ENCODE measurements around the gene NRIP1.
"Not testable (repeated sequence)": the region's sequence is repeated elsewhere in the genome, so short reads cannot be mapped to it uniquely, and the experiment has no call there.

The NRIP1 gene

DNA sequence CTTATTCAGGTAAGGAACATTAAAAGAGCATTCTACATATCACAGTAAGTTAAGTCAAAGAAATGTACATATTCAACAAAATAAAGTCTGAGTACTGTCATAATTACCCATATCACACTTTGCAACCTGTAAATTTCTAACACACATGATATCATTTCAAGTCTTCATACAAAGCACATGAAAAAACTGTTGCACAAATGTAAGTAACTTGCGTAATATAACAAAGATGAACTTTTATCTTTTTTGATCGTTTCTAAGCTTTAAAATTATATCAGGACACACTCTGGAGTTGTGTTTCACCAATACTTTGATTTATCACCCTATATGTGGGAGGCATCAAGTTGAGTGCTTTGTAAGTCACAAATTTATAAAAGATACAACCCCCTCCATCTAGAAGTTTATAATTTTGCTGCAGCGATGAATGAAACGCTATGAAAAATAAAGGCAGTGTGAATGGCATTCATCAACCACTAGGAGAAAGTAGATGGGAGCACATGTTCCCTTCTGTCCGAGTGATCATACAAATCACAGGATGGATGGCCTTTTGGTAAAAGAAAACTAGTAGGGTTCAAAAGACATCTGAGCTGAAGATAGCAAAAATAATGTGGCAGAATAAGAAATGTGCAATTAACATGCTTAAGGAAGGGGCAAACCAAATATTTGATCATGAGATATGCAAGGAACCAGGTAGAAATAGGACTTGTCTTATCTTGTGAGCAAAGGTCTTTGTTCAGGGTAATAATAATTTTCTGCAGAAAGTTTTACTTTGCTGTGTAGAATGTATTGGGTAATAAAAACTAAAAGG, 27.5 kb downstream of the NRIP1 start:
- DNase-seq (ENCODE audit: low spot score): no peak

DNA sequence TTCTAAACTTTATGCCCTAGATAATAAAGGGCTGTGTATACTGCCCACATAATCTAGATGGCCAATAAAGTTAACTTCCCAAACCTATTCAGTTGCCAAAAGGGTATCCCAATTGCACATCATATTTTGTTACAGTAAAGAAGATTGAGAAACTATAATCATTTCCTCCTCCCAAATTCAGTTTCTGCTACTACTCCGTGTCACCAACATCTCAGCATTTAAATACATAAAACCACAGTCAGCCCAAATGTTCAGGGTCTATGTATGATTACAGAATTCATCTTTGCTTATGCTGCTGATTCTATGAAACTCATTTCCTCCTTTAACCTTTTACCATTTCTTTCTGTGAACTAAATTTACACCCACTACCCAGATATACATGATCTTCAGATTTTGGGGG, 28.6 kb downstream of the NRIP1 start:
- DNase-seq (ENCODE audit: low spot score): no peak

DNA sequence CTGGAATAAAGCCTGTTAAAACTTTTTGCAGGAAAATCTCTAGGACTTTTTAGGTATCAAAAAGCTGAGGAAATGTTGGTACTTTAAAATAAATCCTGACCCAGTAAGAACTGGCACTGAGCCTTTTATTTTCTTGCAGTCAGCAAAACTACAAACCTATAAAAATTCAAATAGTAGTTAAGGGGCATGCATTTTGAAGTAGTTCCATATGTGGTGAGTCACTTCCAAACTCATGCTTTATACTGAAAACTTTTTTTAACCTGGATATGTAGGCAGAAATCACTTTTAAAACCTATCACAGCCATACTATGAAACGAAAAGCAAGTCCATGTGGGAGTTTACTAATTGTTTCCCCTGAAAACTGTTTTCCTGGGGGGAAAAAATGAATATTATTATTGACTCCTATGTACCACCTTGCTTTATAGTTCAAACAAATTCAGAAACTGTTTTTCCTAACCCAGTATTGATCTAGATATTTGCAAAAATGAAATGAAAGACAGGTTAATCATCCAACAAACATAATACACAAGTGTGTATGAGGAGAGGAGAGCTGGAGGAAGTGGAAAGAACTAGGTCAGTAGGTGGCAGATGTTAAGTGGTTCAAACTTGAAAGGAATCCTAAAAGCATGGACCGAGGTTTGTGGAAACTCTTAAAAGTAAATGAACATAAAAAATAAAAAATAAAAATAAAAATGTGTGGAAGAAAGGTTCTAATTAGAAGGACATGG, 30.5 kb downstream of the NRIP1 start:
- DNase-seq (ENCODE audit: low spot score): no peak

DNA sequence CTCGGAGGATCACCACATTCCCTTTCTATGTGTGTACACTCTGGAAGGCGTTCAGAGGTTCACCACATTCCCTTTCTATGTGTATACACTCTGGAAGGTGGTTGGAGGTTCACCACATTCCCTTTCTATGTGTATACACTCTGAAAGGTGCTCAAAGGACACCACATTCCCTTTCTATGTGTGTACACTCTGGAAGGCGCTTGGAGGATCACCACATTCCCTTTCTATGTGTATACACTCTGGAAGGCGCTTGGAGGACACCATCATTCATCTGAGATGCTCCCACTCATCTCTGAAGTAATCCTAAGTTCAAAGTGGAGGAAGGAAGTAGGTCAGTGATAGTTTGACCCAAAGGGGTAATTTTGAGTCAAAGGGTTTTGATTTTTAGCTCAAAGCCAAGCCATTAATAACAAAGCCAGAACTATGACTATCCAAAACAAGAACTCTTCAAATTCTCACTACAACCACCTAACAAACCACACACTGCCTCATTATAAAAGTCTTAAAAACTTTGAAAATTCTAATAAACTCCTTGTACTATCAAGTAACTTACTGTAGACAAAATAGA, 32.9 kb downstream of the NRIP1 start:
- DNase-seq (ENCODE audit: low spot score): no peak

DNA sequence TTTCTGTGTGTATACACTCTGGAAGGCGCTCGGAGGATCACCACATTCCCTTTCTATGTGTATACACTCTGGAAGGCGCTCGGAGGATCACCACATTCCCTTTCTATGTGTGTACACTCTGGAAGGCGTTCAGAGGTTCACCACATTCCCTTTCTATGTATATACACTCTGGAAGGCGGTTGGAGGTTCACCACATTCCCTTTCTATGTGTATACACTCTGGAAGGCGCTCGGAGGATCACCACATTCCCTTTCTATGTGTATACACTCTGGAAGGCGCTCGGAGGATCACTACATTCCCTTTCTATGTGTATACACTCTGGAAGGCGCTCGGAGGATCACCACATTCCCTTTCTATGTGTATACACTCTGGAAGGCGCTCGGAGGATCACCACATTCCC, 33.4 kb downstream of the NRIP1 start:
- not testable (repeated sequence) for DNase-seq (ENCODE audit: low spot score)

DNA sequence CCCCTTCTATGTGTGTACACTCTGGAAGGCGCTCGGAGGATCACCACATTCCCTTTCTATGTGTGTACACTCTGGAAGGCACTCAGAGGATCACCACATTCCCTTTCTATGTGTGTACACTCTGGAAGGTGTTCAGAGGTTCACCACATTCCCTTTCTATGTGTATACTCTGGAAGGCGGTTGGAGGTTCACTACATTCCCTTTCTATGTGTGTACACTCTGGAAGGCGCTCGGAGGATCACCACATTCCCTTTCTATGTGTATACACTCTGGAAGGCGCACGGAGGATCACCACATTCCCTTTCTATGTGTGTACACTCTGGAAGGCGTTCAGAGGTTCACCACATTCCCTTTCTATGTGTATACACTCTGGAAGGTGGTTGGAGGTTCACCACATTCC, 33.9 kb downstream of the NRIP1 start:
- DNase-seq (ENCODE audit: low spot score): not testable (repeated sequence)

DNA sequence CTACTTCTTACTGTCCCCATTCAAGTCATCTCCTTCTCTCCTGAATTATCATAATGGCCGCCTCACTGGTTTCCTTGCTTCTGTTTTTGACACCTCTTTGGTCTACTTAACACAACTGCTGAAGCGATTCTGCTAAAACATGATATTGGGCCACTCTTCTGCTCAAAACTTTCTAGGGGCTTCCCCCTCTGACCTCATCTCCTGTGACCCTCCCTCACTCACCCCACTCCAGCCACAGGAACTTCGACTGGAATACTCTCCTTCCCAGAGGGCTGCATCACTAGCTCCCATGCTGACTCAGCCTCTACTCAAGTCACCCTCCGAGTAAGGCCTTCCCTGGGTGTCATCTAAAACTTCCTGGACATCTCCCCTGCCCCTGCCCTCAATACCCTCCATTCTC, 35.7 kb downstream of the NRIP1 start:
- no peak for DNase-seq (ENCODE audit: low spot score)

DNA sequence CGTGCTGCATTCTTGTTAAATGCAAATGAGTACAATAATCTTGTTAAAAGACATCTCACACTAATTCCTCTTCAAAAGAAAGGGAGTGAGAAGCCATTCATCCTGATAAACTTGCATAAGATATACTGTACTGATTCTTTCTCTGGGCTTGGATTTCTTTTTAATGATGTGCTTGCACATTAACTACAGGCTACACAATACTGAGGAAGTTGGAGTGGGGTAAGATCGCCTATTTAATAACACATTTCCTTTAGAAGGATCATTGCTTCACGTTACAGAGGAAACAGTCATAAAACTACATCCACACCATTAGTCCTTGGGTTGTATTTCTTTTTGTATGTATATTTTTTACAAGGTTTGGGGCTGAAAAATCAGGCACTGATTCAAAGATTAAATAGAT, 36.6 kb downstream of the NRIP1 start:
- no peak for DNase-seq (ENCODE audit: low spot score)

DNA sequence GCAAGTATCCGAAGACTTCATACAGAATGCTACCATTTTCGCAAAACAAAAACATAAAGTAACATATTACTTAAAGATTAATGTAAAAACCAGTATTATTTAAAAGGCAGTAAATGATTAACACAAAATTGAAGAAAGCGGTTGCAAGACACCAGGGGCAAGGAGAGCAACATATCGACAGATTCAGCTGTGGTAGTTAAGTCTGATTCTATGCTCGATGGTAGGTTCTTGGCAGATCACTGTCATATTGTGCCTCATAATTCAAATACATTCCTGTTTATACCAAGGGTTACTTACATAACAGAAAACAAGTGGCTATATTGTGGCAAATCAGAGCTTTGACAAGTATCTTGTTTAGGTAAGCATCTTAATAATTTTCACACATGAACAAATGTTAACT, 37.7 kb downstream of the NRIP1 start:
- no peak for DNase-seq (ENCODE audit: low spot score)

DNA sequence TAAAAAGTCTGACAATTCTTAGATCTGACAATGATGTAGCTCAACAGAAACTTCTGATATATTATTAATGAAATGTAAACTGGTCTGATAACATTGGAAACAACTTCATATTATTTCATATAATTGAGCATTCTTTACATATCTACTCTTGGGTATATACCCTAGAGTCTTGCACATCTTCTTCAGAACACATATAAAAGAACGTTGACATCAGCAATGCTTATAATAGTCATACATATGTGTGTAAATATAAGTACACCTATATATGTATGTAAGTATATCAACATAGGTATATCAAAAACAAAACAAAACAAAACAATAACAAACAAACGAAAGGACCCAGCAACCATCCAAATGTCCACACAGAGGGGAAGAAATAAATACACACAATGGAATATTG, 38.4 kb downstream of the NRIP1 start:
- DNase-seq (ENCODE audit: low spot score): no peak

DNA sequence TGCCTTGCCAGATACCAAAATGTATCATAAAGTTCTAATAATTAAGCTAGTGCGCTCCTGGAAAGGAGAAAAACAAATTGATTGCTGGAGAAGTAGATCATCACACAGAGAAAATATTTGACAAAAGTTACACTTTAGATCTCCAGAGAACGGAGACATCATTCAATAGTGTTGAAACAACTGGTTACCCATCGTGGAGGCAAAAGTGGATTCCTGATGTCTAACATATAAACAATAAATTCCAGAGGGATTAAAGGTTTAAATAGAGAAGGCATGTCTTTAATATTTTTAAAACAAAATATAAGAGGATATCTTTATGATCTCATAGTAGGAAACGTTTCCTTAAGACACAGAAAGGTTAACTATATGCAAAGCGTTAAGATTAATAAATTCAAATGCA, 41.0 kb downstream of the NRIP1 start:
- no peak for DNase-seq (ENCODE audit: low spot score)

DNA sequence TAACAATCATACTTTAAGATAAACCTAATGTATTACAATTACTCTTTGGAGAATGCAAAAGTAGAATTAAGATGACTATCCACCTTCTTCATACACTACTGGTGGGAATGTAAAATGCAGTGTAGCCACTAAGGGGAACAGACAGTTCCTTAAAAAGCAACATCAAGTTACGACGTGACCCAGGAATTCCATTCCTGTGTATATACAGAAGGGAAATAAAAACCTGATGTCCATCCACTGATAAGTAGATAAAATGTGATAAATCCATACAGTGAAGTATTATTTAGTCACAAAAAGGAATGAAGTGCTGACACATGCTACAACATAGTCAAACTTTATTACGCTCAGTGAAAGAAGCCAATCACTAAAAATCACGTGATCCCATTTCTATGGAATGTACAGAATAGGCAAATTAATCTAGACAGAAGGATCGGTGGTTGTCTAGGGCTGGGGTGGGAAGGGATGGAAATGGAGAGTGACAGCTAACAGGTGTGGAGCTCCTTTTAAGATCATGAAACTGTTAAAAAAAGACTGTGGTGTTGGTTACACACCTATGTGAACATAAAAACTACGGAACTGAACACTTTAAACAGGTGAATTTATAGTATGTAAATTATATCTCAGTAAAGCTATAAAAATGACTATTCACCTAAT, 42.1 kb downstream of the NRIP1 start:
- DNase-seq (ENCODE audit: low spot score): no peak

DNA sequence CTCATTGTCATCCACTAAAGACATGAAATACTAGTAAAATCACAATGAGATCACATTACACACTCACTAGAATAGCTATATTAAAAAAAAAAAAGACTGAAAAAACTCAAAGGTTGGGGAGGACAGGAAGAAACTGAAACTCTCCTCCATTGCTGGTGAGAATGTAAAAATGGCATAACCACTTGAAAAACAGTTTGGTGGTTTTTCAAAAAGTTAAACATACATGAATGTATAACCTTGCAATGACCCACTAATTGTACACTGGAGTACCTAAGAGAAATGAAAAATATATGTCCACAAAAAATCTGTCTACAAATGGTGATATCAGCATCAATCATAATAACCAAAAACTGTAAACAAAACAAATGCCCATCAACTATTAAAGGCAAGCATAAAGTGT, 44.0 kb downstream of the NRIP1 start:
- DNase-seq (ENCODE audit: low spot score): no peak

DNA sequence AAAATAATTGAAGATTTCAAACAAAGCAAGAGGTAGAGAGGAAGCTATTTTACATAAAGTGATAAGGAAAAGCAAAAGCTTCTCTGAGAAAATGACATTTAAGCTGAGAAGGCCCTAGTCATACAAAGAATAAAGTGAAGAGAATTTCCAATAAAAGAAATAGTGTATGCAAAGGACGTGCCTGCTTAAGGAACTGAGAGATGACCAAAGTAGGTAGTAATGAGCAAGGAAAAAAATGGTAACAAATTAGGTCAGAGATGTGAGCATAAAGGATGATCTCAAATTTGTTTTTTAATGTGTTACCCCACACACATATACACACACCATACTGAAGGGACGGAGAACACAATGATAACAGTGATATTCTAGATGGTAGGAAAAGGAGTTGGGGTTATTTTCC, 46.4 kb downstream of the NRIP1 start:
- no peak for DNase-seq (ENCODE audit: low spot score)

DNA sequence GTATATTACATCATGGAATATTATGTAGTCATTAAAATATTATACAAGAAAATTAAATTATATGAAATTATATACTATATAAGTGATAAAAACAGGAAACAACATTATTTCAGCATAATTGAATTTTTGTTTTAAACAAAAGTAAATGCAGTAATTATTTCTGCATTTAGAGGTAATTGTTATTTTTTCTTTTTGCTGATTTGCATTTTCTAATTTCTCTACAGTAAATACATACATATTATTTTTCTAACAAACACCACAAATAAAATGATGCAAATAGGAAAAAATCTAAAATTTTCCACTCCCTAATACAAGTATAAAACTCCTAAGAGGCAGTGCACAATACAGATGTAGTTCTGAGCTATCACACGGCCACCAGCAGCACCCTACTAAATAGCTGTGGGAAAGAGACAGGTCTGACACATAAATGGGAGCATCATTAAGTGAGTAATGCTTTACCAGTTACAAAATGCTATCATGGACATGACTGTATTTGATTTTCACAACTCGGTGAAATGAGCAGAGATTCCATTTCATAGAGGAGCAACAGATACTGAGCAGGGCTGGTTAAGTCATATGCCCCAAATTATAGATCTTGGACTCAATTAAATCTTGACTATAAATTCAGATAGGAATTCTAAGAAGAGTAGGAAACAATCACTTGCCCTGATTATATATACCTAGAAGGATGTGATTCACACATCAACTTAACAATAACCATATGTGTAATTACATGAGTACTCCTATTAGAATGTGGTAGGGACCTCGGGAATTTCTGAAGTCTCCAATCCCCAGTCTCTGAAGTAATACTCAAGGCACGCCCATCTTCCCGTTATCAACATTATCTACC, 49.0 kb downstream of the NRIP1 start:
- no peak for DNase-seq (ENCODE audit: low spot score)

DNA sequence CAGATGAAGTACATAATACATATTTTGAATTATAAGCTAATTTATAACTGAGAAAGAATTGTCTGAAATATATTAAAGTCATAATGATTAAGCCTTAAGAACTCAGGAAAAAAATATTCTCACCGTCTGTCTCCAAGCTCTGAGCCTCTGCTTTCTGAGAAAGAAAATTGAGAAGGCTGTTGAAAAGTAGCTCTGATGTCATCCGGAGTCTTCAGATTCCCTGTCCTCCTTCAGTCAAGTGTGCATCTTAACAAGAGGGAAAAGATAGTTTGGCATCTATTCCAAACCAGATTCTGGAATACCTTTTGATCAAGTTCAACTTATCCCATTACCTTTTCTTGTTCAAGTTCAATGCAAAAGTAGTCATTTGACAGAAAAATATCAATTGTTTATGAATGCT, 50.6 kb downstream of the NRIP1 start:
- no peak for DNase-seq (ENCODE audit: low spot score)

DNA sequence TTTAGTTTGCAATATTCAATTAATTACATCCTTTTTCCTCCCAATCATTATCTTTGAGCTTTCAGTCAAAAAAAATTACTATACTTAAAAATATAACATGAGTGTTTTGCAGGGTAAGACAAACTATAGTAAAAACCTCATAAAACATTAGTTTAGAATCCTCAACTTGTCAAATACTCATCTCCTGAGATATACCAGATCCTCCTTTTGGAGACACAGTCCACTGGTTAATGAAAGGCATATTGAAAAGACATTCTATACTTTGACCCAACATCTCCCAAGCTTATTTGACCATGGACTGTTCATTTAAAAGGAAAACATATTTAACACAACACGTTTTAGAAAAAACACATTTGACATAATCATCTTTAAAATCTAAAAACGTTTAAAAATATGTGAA, 52.8 kb downstream of the NRIP1 start:
- DNase-seq (ENCODE audit: low spot score): no peak

DNA sequence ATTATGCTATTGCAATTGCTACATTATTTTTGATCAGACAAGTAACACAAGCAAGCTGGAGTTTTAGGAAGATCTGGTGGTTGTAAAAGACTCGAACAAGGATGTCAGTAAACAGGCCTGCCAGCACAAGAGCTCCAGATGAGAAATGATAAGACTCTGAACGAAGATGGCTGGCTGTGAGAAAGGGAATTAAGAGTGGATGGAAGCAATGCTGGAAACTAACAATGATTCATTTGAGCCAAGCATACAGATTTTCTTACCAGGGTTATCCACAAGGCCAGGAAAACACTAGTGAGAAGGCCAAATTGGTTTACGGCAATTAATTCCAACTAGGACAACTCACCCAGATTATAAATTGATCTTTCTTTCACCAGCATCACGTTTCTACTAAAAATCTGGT, 54.2 kb downstream of the NRIP1 start:
- DNase-seq (ENCODE audit: low spot score): no peak

DNA sequence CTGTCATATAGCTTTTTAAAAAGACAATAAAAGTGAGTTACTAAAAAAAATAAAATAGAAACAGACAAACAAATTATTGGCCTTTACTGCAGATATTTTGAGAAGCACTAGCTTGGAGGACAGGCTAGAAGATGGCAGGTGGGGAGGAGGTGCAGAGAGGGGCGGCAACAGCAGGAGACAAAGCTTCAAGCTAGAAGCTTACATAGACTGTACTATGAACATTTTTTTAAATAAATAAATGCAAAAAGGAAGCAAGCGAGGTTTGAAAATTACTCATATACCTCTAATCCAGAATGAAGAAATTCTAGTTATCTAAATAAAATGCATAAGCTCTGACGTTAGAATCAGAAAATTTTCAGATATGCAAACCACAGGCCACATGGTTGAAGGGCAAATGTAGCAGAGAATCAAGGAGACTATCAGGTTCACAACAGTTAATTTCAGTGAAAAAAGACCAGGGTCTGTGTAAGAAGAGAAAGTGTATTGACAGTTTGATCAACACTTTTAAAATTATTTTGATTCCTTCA, 54.9 kb downstream of the NRIP1 start:
- DNase-seq (ENCODE audit: low spot score): no peak

DNA sequence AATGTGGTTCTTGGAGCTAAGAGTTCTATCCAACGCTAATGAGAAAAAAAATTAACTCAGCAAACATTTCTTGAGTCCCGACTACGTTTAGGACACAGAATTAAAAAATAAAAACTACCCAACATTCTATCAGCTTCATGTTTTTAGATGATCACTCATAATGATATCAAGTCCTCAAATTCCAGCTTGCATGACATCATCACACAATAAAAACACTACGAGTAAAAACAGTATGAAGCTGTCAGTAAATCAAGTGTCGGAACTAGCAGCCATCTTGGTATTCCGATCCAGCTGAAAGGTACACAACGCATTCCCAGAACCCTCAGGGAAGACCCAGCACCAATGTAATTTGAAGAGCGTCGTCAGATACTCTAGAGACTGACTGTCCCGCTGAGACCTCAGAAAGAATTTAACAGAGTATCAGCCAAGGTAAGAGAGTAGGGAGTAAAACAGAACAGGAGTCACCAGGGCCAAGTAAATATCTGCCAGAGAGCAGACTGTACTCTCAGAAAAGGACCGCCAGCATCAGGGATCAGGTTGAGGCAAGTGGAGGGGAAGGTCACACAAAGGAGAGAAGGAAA, 57.0 kb downstream of the NRIP1 start:
- DNase-seq (ENCODE audit: low spot score): no peak

DNA sequence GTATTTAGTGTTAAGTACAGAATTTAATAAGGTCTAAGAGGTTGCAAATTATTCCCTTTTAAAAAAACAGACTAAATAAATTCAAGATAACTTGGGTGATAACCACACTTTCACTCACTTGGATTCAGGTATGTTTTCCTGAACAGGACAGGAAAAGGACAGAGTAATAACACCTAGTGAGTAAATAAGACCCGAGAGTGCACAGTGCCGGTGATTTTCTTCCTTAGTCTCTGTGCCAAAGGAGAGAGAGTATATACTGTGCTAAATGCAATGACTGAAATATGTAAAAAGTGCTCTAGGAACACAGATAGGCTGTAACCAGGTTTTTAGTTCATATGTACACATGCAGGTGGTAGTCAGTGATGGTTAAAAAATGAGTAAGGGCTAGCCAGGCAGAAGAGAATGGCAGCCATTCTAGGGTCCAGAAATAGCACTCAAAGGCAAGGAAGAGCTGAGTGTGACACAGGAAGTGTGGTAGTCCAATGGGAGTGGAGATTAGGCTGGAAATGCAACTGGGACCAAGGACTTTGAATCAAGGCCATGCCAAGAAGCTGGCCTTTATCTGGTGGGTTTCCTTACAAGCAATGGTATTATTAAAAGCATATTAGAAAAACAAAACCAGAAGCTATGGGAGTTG, 58.1 kb downstream of the NRIP1 start:
- DNase-seq (ENCODE audit: low spot score): no peak

Measured in pons (tissue), 1 donor.